Coronary artery (tissue), 2 donors: ENCODE measurements around the gene GLS.

Experiments
- DNase-seq: peaks from one replicate; pipeline ENCODE4 v3.0.0-alpha.2; 2017; ENCODE audit warnings: low spot score
- H3K27ac ChIP-seq, 2 donors: fragments of 200-600 bp; sonication (generic); one replicate each; pipeline ENCODE4 v1.5.1; 2016 to 2019
- H3K4me3 ChIP-seq: fragments of 200-600 bp; sonication (generic); 2 replicates; pipeline ENCODE4 v1.5.1; 2016; ENCODE audit warnings: mild to moderate bottlenecking, moderate library complexity
- TF ChIP-seq, protein P1 (sequence below): fragments of 200-600 bp; sonication (generic); IDR thresholded peaks from one replicate; pipeline ENCODE4 v1.5.1; 2019; ENCODE audit warnings: antibody characterized with exemption

GLS gene

DNA sequence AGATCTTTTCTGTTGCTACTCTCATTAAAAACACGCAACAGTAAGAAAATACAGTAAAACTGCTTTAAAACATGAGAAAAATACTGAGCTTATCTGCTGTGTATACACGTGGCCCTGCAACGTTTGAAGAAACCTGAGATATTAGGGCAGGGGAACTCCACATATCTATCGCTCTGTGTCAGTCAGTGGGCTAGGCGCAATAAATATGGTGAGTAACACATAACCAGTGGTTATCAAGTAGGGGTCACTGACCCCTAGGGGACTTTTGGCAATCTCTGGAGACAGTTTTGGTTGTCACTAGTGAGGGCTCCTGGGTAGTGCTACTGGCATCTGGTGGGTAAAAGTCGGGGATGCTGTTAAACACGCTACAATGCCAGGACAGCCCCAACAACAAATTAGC, 118.4 kb downstream of the GLS start:
- TF ChIP-seq, protein P1, sequence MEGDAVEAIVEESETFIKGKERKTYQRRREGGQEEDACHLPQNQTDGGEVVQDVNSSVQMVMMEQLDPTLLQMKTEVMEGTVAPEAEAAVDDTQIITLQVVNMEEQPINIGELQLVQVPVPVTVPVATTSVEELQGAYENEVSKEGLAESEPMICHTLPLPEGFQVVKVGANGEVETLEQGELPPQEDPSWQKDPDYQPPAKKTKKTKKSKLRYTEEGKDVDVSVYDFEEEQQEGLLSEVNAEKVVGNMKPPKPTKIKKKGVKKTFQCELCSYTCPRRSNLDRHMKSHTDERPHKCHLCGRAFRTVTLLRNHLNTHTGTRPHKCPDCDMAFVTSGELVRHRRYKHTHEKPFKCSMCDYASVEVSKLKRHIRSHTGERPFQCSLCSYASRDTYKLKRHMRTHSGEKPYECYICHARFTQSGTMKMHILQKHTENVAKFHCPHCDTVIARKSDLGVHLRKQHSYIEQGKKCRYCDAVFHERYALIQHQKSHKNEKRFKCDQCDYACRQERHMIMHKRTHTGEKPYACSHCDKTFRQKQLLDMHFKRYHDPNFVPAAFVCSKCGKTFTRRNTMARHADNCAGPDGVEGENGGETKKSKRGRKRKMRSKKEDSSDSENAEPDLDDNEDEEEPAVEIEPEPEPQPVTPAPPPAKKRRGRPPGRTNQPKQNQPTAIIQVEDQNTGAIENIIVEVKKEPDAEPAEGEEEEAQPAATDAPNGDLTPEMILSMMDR: no peak
- no peak for DNase-seq
- no peak overlapping the region for H3K4me3 ChIP-seq

DNA sequence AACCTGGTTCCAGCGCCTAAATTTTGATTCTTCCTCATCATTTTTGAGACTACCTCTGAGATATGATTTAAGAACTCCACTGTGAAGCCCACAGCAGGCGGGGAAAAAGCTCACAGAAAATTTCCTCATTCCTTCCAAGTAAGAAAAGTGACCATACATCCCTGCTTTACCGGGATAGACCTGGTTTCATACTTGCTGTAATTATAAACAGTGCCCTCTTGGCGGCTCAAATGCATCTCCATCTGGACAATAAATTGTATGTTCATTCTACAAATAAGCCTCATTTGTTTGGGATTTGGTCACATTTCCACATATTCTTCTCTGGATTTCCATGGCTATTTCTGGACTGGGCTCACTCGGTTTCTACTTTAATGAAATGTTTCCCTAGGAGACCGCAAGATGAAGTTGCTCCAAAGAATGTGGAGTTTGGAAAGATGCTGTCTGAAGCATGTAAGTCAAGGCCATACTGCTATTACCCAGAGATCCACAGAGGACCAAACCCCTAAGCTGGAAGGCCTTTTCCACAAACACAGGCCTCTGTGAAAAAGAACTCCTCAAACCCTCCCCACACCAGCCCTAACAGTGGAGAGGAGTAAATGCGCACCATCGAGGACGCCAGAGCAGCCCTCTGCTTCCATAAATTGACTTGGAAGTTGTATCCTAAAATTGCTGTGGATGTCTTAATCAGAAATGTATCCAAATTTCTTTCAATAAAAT, 119.5 kb downstream of the GLS start:
- Histone ChIP-seq H3K27ac (no peak overlapping the region), H3K4me3 (no peak overlapping the region)
- TF ChIP-seq, protein P1: no peak
- no peak for DNase-seq

More for the DNA sequence above, 118.4 kb downstream of the GLS start:
- H3K27ac ChIP-seq: no peak overlapping the region

DNA sequence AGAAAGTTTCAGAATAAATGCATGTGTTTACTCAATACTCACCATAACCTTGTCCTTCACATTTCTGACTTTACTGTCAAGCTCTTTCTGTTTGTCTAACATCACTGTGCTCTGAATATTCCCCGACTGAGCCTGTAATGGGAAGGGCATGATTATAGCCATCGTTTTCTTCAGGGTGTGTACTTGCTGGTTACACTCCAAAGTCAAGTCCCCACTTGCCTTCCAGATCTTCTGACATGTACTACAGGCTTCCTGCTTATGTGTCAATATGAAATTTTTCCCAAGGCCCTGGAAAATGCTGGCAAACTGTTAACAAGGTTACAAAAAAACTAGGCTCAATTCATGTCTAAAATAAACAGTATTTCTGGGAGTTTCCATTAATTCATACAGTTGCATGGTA, 120.4 kb downstream of the GLS start:
- TF ChIP-seq, protein P1: no peak
- H3K4me3 ChIP-seq: no peak overlapping the region
- DNase-seq: no peak
- H3K27ac ChIP-seq: no peak overlapping the region

DNA sequence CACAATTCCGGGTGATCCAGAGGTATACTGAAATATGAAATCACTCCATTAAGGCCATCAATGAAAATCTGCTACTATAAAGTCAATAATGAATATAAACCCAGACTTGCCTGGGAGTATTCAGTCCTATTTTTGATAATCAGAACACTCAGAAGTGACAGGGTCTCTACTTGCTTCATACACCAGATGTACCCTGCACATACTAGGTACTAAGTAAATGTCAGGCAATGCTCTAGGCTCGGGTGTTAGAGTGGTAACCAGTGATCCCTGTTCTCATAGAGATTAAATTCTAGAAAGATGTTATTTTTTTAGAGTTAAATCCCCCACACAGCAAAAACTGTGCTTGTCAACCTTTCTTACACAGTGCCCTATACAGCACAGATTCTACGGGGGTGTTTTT, 121.0 kb downstream of the GLS start:
- Histone ChIP-seq H3K27ac (no peak overlapping the region), H3K4me3 (no peak overlapping the region)
- TF ChIP-seq, protein P1: no peak
- no peak for DNase-seq

DNA sequence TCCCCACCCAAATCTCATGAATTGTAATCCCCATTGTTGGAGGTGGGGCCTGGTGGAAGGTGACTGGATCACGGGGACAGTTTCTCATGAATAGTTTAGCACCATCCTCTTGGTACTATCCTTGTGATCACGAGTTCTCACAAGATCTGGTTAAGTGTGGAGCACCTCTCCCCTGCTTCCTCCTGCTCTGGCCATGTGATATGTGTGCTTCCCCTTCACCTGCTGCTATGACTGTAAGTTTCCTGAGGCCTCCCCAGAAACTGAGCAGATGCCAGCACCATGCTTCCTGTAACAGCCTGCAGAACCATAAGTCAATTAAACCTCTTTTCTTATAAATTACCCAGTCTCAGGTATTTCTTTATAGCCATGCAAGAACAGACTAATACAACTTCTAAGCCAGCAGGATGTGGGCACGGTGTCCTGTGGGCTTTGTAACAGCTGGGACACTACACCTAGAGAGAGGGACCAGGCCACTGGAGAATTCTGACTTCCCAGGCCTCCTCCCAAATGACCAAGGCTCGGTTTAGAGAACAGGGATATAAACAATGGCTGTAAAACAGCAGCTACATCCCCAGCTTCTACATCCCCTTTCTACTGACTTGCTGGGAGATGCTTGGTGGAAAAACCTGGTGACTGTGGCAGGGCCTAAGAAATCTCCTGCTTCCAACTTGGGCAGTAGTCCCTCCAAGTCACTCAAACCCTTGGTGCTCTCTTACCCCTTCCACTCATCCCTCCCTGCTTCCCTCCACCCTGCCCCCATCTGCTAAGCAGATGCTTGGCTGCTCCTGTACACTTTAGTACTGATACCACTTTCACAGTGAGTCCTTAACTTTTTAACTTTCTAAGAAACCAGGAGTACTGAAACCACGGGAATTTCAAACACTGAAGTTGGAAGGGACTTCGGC, 123.0 kb downstream of the GLS start:
- no peak overlapping the region for H3K4me3 ChIP-seq
- no peak for DNase-seq
- H3K27ac ChIP-seq: no peak overlapping the region
- TF ChIP-seq, protein P1: no peak

DNA sequence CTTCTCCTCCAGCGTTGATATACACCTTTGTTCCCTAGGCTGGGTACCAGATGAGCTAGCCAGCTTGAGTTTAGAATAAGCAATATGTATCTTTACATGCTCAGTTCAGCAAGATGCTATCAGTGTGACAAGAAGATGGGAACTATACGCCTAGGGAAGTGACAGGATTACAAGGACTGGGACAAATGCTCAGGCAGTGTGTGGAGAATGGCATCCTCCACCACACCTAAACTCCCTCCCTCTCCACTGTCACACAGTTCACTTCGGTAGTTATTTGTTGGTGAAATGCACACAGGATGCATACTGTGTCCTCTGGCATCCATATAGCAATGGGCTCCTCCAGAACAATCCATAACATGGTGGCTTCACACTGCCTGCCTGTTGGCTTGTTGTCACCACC, 125.7 kb downstream of the GLS start:
- no peak for DNase-seq
- Histone ChIP-seq H3K4me3 (no peak overlapping the region), H3K27ac (no peak overlapping the region)
- TF ChIP-seq, protein P1: no peak
